ENCODE results near the gene SPIN4. TPM values are rescaled to one million over a fixed set of nuclear protein-coding genes. Genes with fewer than 3 reads are reported as not detected.

SPIN4 gene
- total RNA-seq, 1 donor from 2014 or later = 2.9 TPM

GRCh38 chrX:63330681-63331080, 20.5 kb downstream of the SPIN4 start:
- Histone ChIP-seq H3K4me3 (no peak overlapping the region), H3K9me3 (no peaks in the 10 kb centered on the region), H3K4me1 (no peaks in the 10 kb centered on the region), H3K27ac (no peak overlapping the region), H3K27me3 (no peaks in the 10 kb centered on the region), H3K36me3 (no peaks in the 10 kb centered on the region)
- TF ChIP-seq CTCF (IDR thresholded peaks at IDR 0.05) (no peak), POLR2A (IDR thresholded peaks at IDR 0.05) (no peak), POLR2AphosphoS5 (IDR thresholded peaks at IDR 0.05; ENCODE audit: insufficient read depth in 1 of 2, low read depth in 1 of 2) (no peak)
- DNase-seq (ENCODE audit: extremely low spot score in 2 of 2) = no peak
- intact Hi-C loops (cut with DNase I) = no loop called here

- intact Hi-C loops (cut with DNase I) = no loop called here
- H3K9me3 ChIP-seq = no peaks in the 10 kb centered on the region
- no peaks in the 10 kb centered on the region for H3K4me1 ChIP-seq
- no peak overlapping the region for H3K27ac ChIP-seq
- no peak for DNase-seq (ENCODE audit: extremely low spot score in 2 of 2)
- H3K4me3 ChIP-seq = no peak overlapping the region
- no peaks in the 10 kb centered on the region for H3K27me3 ChIP-seq
- H3K36me3 ChIP-seq = no peaks in the 10 kb centered on the region
- no peak for TF ChIP-seq CTCF (IDR thresholded peaks at IDR 0.05)
- no peak for TF ChIP-seq POLR2A (IDR thresholded peaks at IDR 0.05)
- TF ChIP-seq POLR2AphosphoS5 (IDR thresholded peaks at IDR 0.05; ENCODE audit: insufficient read depth in 1 of 2, low read depth in 1 of 2) = no peak
Measured at GRCh38 chrX:63327788-63328187, 23.3 kb downstream of the SPIN4 start.

GRCh38 chrX:63299596-63299995, 51.5 kb downstream of the SPIN4 start:
- DNase-seq (ENCODE audit: extremely low spot score in 2 of 2) = no peak
- Histone ChIP-seq H3K4me1 (no peaks in the 10 kb centered on the region), H3K9me3 (no peaks in the 10 kb centered on the region), H3K4me3 (no peak overlapping the region), H3K27ac (no peak overlapping the region), H3K27me3 (no peaks in the 10 kb centered on the region), H3K36me3 (no peaks in the 10 kb centered on the region)
- TF ChIP-seq POLR2AphosphoS5 (IDR thresholded peaks at IDR 0.05; ENCODE audit: insufficient read depth in 1 of 2, low read depth in 1 of 2) = no peak
- TF ChIP-seq POLR2A (IDR thresholded peaks at IDR 0.05) = no peak
- no peak for TF ChIP-seq CTCF (IDR thresholded peaks at IDR 0.05)
- intact Hi-C loops (cut with DNase I) = no loop called here
